ENCODE data around the gene FAM177A1.
"Not testable (repeated sequence)": the region's sequence is repeated elsewhere in the genome, so short reads cannot be mapped to it uniquely, and the experiment has no call there.

FAM177A1 gene

DNA sequence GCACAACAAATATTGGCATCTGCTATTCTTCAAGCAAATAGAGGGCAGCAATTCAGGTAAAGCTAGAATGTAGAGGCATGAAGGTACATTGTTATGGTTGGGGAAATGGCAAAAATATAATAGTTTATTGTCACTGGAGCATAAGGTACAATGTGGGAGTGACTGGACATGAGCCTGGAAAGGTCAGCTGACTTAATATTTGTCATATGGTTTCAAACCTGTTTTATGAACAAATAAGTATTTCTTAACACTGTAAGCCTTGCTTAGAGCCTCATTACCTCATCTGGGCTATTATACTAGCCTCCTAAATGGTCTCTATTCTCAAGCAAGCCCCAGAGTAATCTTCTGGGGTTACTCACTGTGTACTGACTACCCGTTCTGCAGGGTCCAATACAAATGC lies 33.7 kb downstream of the FAM177A1 start:
- no peak for TF ChIP-seq CTCF (conservative IDR thresholded peaks at IDR 0.05; ENCODE audit: low read depth, low read length)

DNA sequence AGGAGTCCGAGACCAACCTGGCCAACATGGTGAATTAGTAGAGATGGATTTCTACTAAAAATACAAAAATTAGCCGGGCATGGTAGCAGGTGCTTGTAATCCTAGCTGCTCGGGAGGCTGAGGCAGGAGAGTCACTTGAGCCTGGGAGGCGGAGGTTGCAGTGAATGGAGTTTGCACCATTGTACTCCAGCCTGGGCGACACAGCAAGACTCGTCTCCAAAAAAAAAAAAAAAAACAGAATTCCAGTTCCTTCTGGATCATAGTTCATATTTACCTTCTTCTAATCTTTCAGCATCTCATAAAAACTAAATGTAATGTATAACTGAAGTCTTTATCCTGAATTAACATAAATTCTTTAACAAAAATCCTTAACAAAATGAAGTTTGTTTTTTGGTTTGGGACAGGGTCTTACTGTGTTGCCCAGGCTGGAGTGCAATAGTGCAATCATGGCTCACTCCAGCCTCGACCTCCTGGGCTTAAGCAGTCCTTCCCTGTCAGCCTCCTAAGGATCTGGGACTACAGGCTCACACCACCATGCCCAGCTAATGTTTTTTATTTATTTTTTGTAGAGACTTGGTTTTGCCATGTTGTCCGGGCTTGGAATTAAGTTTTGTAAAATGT lies 37.6 kb downstream of the FAM177A1 start:
- Histone ChIP-seq H3K27ac (no peak overlapping the region), H3K9ac (no peak overlapping the region), H4K20me1 (ENCODE audit: insufficient read depth) (no peaks in the 10 kb centered on the region), H3K79me2 (ENCODE audit: insufficient read depth, low read depth) (no peaks in the 10 kb centered on the region), H3K4me3 (IDR thresholded peaks at IDR 0.05; ENCODE audit: insufficient read depth, low read depth, low read length) (no peak overlapping the region), H3K36me3 (ENCODE audit: insufficient read depth) (no peaks in the 10 kb centered on the region), H3K27me3 (ENCODE audit: insufficient read depth, low read depth) (no peaks in the 10 kb centered on the region), H3K4me2 (no peak overlapping the region), H2AFZ (ENCODE audit: low read depth) (no peak overlapping the region), H3K4me1 (ENCODE audit: low read depth, poor library complexity, severe bottlenecking) (no peaks in the 10 kb centered on the region)
- TF ChIP-seq CTCF (conservative IDR thresholded peaks at IDR 0.05; ENCODE audit: low read depth, low read length), result no peak

More for the DNA sequence above, 33.7 kb downstream of the FAM177A1 start:
- no peak overlapping the region for H3K4me2 ChIP-seq
- H3K27ac ChIP-seq, result no peak overlapping the region
- H3K36me3 ChIP-seq (ENCODE audit: insufficient read depth), result no peaks in the 10 kb centered on the region
- H2AFZ ChIP-seq (ENCODE audit: low read depth), result no peak overlapping the region
- no peaks in the 10 kb centered on the region for H3K4me1 ChIP-seq (ENCODE audit: low read depth, poor library complexity, severe bottlenecking)
- H3K4me3 ChIP-seq (IDR thresholded peaks at IDR 0.05; ENCODE audit: insufficient read depth, low read depth, low read length), result no peak overlapping the region
- no peak overlapping the region for H3K9ac ChIP-seq
- H4K20me1 ChIP-seq (ENCODE audit: insufficient read depth), result no peaks in the 10 kb centered on the region
- H3K79me2 ChIP-seq (ENCODE audit: insufficient read depth, low read depth), result no peaks in the 10 kb centered on the region
- no peaks in the 10 kb centered on the region for H3K27me3 ChIP-seq (ENCODE audit: insufficient read depth, low read depth)

DNA sequence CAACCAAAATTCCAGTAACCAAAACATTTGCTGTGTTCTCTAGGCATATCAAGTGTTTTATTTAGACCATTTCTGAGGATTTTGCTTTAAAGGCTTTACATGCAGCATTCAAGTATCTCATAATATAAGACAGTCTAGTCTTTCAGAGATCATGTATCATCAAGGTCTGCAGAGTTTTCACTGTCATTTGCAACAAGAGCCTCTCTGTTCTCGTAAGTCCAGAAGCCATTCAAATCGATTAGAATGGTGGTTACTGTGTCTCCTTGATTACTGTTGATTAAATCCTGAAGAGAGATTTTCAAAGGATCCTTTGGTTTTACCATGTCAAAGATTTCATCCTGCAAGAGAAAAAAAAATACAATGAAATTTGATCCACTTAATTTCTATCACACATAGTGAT lies 39.4 kb downstream of the FAM177A1 start:
- no peak overlapping the region for H3K27ac ChIP-seq
- H3K27me3 ChIP-seq (ENCODE audit: insufficient read depth, low read depth), result no peaks in the 10 kb centered on the region
- H2AFZ ChIP-seq (ENCODE audit: low read depth), result no peak overlapping the region
- H3K9ac ChIP-seq, result no peak overlapping the region
- H3K79me2 ChIP-seq (ENCODE audit: insufficient read depth, low read depth), result no peaks in the 10 kb centered on the region
- H3K4me2 ChIP-seq, result no peak overlapping the region
- H3K36me3 ChIP-seq (ENCODE audit: insufficient read depth), result no peaks in the 10 kb centered on the region
- H3K4me1 ChIP-seq (ENCODE audit: low read depth, poor library complexity, severe bottlenecking), result no peaks in the 10 kb centered on the region
- H3K4me3 ChIP-seq (IDR thresholded peaks at IDR 0.05; ENCODE audit: insufficient read depth, low read depth, low read length), result no peak overlapping the region
- no peaks in the 10 kb centered on the region for H4K20me1 ChIP-seq (ENCODE audit: insufficient read depth)
- TF ChIP-seq CTCF (conservative IDR thresholded peaks at IDR 0.05; ENCODE audit: low read depth, low read length), result no peak

GRCh38 chr14:35088514-35088913 lies 42.4 kb downstream of the FAM177A1 start:
- Histone ChIP-seq H3K9ac (no peak overlapping the region), H3K27me3 (ENCODE audit: insufficient read depth, low read depth) (no peaks in the 10 kb centered on the region), H3K4me2 (no peak overlapping the region), H3K79me2 (ENCODE audit: insufficient read depth, low read depth) (no peaks in the 10 kb centered on the region), H2AFZ (ENCODE audit: low read depth) (no peak overlapping the region), H3K27ac (no peak overlapping the region), H3K4me1 (ENCODE audit: low read depth, poor library complexity, severe bottlenecking) (no peaks in the 10 kb centered on the region), H3K36me3 (ENCODE audit: insufficient read depth) (no peaks in the 10 kb centered on the region), H3K4me3 (IDR thresholded peaks at IDR 0.05; ENCODE audit: insufficient read depth, low read depth, low read length) (no peak overlapping the region), H4K20me1 (ENCODE audit: insufficient read depth) (no peaks in the 10 kb centered on the region)
- TF ChIP-seq CTCF (conservative IDR thresholded peaks at IDR 0.05; ENCODE audit: low read depth, low read length), result no peak

DNA sequence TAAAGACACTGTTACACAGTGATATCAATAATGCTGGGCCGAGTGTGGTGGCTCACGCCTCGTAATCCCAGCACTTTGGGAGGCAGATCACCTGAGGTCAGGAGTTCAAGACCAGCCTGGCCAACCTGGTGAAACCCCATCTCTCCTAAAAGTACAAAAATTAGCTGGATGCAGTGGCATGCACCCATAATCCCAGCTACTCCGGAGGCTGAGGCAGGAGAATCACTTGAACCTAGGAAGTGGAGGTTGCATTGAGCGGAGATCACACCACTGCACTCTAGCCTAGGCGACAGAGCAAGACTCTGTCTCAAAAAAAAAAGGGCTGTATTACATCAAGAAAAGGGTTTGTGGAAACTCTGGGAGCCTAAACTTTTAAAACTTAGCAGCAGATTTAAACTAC lies 48.6 kb downstream of the FAM177A1 start:
- not testable (repeated sequence) for H3K27me3 ChIP-seq (ENCODE audit: insufficient read depth, low read depth); H3K4me1 ChIP-seq (ENCODE audit: low read depth, poor library complexity, severe bottlenecking); H3K27ac ChIP-seq; H2AFZ ChIP-seq (ENCODE audit: low read depth); H3K9ac ChIP-seq; H3K79me2 ChIP-seq (ENCODE audit: insufficient read depth, low read depth); H3K4me2 ChIP-seq; H4K20me1 ChIP-seq (ENCODE audit: insufficient read depth); H3K4me3 ChIP-seq (IDR thresholded peaks at IDR 0.05; ENCODE audit: insufficient read depth, low read depth, low read length); H3K36me3 ChIP-seq (ENCODE audit: insufficient read depth)
